RCC 7860 (cell line): ENCODE results near the gene ZBED3.
"Not testable (repeated sequence)": the region's sequence is repeated elsewhere in the genome, so short reads cannot be mapped to it uniquely, and the experiment has no call there.

Experiments
- DNase-seq: peaks from one replicate; pipeline ENCODE4 v3.0.0-alpha.2; 2015; ENCODE audit warnings: low spot score
- FAIRE-seq: peaks from 2 replicates; lab custom pipeline; 2012; peaks lifted over from hg19 to GRCh38; lab: Jason Lieb, UNC

ZBED3 gene

GRCh38 chr5:77086689-77087483 is at the start of gene ZBED3:
Gene ZBED3, minus strand, starts transcription at chr5:77087285. Its CDS starts 9,407 bp downstream, at chr5:77077878.
- peak; percentile 33 for DNase-seq
- no peak for FAIRE-seq

GRCh38 chr5:77133061-77133758 is 46.1 kb upstream of the ZBED3 start:
- FAIRE-seq (peak; percentile 79), DNase-seq (peak; percentile 64)

DNA sequence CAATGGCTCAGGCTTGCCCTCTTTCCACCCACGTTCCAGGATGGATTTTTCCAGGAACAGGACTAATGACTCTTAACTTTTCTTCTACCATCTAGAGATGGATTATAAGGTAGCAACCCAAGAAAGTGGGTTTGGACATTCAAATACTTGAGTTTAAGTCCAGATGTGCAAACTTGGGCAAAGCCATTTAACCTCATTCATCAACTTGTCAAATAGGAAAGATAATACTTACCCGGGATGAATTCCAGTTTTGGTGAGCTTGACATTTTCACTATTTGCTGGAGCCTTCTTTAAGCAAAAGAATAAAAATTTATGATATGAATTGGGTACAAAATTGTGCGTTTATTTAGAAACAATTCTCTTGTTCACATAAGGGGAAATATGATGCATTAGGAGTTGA is 44.3 kb upstream of the ZBED3 start:
- no peak for DNase-seq

DNA sequence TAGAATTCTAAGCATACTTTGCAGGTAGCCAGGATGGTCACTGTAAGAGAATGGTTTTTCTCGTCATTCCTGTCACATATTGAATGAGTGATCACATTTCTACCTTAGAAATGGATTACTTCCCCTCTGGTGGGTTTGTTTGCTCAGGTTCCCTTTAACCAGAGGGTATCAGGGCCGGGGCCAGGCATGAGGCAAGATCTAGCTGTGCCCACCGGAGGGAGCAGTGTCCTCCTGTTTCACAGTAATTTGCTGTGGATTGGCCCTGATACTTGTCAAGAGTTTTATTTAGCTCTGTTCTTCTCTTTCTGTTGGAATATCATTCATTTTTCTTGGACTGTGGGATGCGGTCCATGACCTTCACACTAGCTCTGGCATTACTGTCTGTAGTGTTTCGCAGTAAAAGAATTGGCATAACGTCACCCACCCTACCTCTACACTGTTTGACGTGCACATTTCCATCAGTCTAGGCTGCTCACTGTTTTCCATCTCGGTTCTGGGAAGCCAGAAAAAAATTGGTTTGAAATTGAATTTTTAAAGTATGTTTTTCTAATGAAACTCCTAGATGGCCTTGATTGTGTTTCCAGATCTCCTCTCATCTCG is 42.4 kb upstream of the ZBED3 start:
- no peak for FAIRE-seq

More for the DNA sequence above, 44.3 kb upstream of the ZBED3 start:
- FAIRE-seq: no peak

GRCh38 chr5:77128411-77129061 is 41.5 kb upstream of the ZBED3 start:
- DNase-seq (no peak), FAIRE-seq (no peak)

More for the DNA sequence above, 42.4 kb upstream of the ZBED3 start:
- no peak for DNase-seq

GRCh38 chr5:77123057-77123456 is 36.0 kb upstream of the ZBED3 start:
- FAIRE-seq: no peak

DNA sequence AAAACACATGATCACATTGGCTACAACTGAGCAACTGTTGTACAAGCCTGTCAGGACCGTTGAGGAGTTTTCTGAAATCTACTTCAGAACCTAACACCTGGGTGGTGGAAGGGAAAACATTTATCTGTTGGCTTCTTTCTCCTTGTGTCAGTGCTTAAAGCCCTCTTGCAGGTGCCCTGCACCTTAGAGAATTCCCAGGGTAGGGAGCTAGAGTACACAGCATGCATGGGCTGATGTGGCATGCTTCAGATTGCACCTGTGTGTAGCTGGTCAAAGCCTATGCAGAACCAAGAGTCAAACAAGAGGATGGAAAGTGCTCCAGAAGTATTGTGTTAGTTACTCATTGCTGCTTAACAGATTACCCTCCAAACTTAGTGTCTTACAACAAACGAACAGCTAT is 33.6 kb upstream of the ZBED3 start:
- FAIRE-seq (no peak), DNase-seq (no peak)

More at GRCh38 chr5:77123057-77123456, 36.0 kb upstream of the ZBED3 start:
- no peak for DNase-seq

GRCh38 chr5:77120086-77120485 is 33.0 kb upstream of the ZBED3 start:
- DNase-seq (no peak), FAIRE-seq (no peak)

GRCh38 chr5:77117161-77117560 is 30.1 kb upstream of the ZBED3 start:
- FAIRE-seq (no peak), DNase-seq (no peak)

- FAIRE-seq, DNase-seq: not testable (repeated sequence)
Measured at GRCh38 chr5:77107035-77107434, 19.9 kb upstream of the ZBED3 start.

- DNase-seq (no peak), FAIRE-seq (no peak)
Measured at GRCh38 chr5:77104813-77105212, 17.7 kb upstream of the ZBED3 start.

DNA sequence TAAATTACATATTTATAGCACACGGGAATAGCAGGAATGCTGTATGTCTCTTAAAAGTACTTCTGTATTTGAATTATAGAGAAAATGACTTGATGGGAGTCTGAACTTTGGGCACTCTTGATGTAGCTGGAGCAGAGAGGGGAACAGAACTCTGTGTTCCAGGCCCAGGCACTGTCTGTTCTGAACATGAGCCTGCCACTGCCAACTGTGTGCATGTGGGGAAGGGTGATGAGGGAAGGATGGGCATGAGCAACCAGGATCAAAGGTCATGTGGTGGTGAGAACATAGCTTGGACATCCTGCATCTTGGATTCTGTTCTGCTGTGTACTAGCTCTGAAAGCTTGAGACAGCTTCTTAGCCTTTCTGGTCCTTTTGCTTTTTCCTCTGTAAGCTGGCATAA is 16.4 kb upstream of the ZBED3 start:
- DNase-seq: no peak
- FAIRE-seq: no peak

DNA sequence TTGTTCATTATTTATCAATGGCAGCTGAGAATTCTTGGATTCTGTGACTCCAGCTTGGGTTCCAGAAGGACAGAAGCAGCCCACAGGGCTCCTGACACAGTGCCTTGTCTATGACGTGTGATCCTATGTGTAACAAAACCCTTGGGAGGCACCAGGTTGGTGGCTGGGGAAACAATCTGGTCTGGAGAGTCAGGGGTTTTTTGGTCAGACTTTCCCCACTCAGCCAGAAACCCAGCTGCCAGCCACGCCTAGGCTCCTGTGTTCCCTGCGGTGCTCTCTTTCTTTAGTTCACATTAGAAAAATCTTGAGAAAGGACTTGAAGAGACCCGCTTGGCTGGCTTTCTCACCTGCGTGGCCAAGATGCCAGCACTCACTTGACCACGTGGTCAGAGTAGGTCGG is 15.5 kb upstream of the ZBED3 start:
- DNase-seq: no peak
- no peak for FAIRE-seq

GRCh38 chr5:77101298-77101697 is 14.2 kb upstream of the ZBED3 start:
- DNase-seq (peak; percentile 13), FAIRE-seq (no peak)

DNA sequence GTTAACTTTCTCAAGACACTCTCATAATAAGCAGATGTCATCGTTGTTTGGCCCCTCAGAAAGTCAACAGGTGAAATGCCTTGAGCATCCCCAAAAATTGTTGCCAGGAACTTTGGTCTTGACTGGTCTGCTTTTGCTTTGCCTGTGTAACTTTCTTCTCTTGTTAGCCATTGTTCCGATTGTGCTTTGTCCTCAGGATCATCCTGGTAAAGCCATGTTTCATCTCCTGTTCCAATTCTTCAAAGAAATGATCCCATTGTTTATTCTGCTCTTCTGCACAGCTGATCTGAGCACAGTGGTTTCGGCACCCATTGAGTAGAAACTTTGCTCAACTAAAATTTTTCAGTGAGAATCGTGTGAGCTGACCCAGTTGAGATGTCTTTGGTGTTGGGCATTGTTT is 8.1 kb upstream of the ZBED3 start:
- no peak for FAIRE-seq
- no peak for DNase-seq

GRCh38 chr5:77087484-77088261 is 588 bp upstream of the ZBED3 start:
- FAIRE-seq (no peak), DNase-seq (no peak)

- no peak for FAIRE-seq
- no peak for DNase-seq
Measured at GRCh38 chr5:77086368-77086688, 757 bp downstream of the ZBED3 start.

GRCh38 chr5:77083088-77083487 is 4.0 kb downstream of the ZBED3 start:
- FAIRE-seq: no peak

DNA sequence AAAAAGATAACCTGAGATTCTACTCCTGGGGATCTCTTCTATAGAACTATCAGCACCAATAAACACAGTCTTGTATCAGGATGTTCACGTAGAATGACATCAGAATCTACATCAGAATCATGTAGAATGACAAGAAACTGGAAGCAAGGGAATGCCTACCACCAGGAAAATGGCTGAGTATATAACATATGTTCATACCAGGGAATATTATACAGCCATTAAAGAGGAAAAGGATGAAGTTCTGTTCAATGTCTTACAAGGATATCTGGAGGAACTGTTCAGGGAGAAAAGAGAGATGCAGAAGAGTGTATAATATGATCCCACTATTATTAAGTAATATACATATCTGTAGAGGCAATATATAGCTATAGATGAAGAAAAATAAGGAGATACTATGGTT is 4.8 kb downstream of the ZBED3 start:
- no peak for FAIRE-seq

More at GRCh38 chr5:77083088-77083487, 4.0 kb downstream of the ZBED3 start:
- no peak for DNase-seq

GRCh38 chr5:77080905-77081304 is 6.2 kb downstream of the ZBED3 start:
- DNase-seq: no peak
- FAIRE-seq: no peak

More for the DNA sequence above, 4.8 kb downstream of the ZBED3 start:
- DNase-seq: no peak
